NCI-H1930 (cell line): ENCODE data around the gene PDAP1.
"Not testable (repeated sequence)": the region's sequence is repeated elsewhere in the genome, so short reads cannot be mapped to it uniquely, and the experiment has no call there.

Experiments used
- DNase-seq, 2 experiments: peaks; one replicate each; lab custom pipeline; 2025; lab: John Stamatoyannopoulos, UW

PDAP1 gene

GRCh38 chr7:99350641-99351040, 57.8 kb downstream of the PDAP1 start:
- not testable (repeated sequence) for DNase-seq
